K562 (cell line): ENCODE results near the gene FN1. TPM values are rescaled to one million over a fixed set of nuclear protein-coding genes. Genes with fewer than 3 reads are reported as not detected.
A peak's percentile ranks its signal among the peaks of the same experiment; 100 is the strongest.

Experiments
- ATAC-seq: fragments of 200-7000 bp; cut with Tn5 transposase; 3 replicates; pipeline ENCODE4 v1.9.1; 2020; ENCODE audit warnings: moderate library complexity
- BruUV-seq: library from RNA; stranded (reverse); fragments of 400-500 nt; replicated peaks from 2 replicates; lab custom pipeline; 2021; lab: Mats Ljungman, UMichigan
- CTCF ChIA-PET: fragments of 300-600 bp; formaldehyde crosslinking; extraction: SDS; loops from one replicate; lab custom pipeline; 2021; ENCODE audit warnings: low intra/inter-chr PET ratio; lab: Yijun Ruan, JAX
- POLR2A ChIA-PET: fragments of 300-600, 350-650 bp; sonication (Branson Sonifier 250); formaldehyde crosslinking; extraction: SDS; loops from one replicate; lab custom pipeline; 2021; ENCODE audit warnings: antibody characterized with exemption, inconsistent platforms; lab: Yijun Ruan, JAX
- DNase-seq, 4 experiments: peaks; one replicate each; pipeline versions ENCODE4 v3.0.0 to v3.0.0-alpha.2; 2011 to 2018; ENCODE audit warnings: low spot score in 3 of 4, mixed read lengths in 3 of 4; ENCODE audit errors: extremely low read depth in 1 of 4
- FAIRE-seq: peaks from 2 replicates; lab custom pipeline; 2011; peaks lifted over from hg19 to GRCh38; lab: Jason Lieb, UNC
- H2AFZ ChIP-seq: 2 replicates; pipeline ENCODE4 v1.6.0; 2011; ENCODE audit warnings: low read depth, low read length, control low read depth, inconsistent platforms
- H3K27ac ChIP-seq: fragments of 200-600 bp; 3 replicates; pipeline ENCODE4 v1.8.0; 2011; ENCODE audit warnings: low read depth, mild to moderate bottlenecking, control low read depth, inconsistent platforms, low read length, moderate library complexity, mixed read lengths; ENCODE audit errors: extremely low read depth
- H3K27me3 ChIP-seq, 2 experiments: fragments of 300-600 bp in 1 of 2; 2 replicates in 1 of 2; 3 replicates in 1 of 2; pipeline versions ENCODE4 v1.6.0 to v1.8.0; 2011; ENCODE audit warnings: inconsistent platforms in 2 of 2, low read length in 2 of 2, mild to moderate bottlenecking in 1 of 2, mixed read lengths in 1 of 2, moderate library complexity in 1 of 2; ENCODE audit not compliant: control insufficient read depth in 2 of 2, insufficient read depth in 2 of 2
- H3K36me3 ChIP-seq: fragments of 300-600 bp; 3 replicates; pipeline ENCODE4 v1.8.0; 2011; ENCODE audit warnings: mild to moderate bottlenecking, low read length, inconsistent platforms; ENCODE audit not compliant: control insufficient read depth, insufficient read depth
- H3K4me1 ChIP-seq, 2 experiments: fragments of 200-600 bp in 1 of 2; replicated peaks in 1 of 2; 2 replicates in 1 of 2; 3 replicates in 1 of 2; pipeline versions ENCODE4 v1.5.1 to v1.8.0; 2011; ENCODE audit warnings: inconsistent platforms in 2 of 2, low read length in 2 of 2, mild to moderate bottlenecking in 1 of 2, mixed read lengths in 1 of 2, moderate library complexity in 1 of 2; ENCODE audit not compliant: control insufficient read depth in 2 of 2, insufficient read depth in 2 of 2
- H3K4me2 ChIP-seq: 2 replicates; pipeline ENCODE4 v1.6.1; 2011; ENCODE audit warnings: low read length, control low read depth, inconsistent platforms, mixed read lengths; ENCODE audit not compliant: insufficient read depth
- H3K4me3 ChIP-seq: fragments of 200-600 bp; sonication (generic), shearing (Covaris generic); 2 replicates; pipeline ENCODE4 v1.5.1; 2016; ENCODE audit warnings: control low read depth, inconsistent platforms
- H3K79me2 ChIP-seq: fragments of 200-600 bp; 3 replicates; pipeline ENCODE4 v1.8.0; 2011; ENCODE audit warnings: low read length, inconsistent platforms; ENCODE audit not compliant: control insufficient read depth, insufficient read depth
- H3K9ac ChIP-seq, 2 experiments: 2 replicates each; pipeline versions ENCODE4 v1.6.0 to v1.6.1; 2011; ENCODE audit warnings: low read depth in 2 of 2, low read length in 2 of 2, control low read depth in 1 of 2, inconsistent platforms in 1 of 2, mild to moderate bottlenecking in 1 of 2, mixed read lengths in 1 of 2; ENCODE audit not compliant: insufficient read depth in 1 of 2
- H3K9me1 ChIP-seq: one replicate; pipeline ENCODE4 v1.6.0; 2011; ENCODE audit warnings: inconsistent platforms, mild to moderate bottlenecking, low read length, moderate library complexity; ENCODE audit not compliant: control insufficient read depth, insufficient read depth
- H3K9me3 ChIP-seq: replicated peaks from 2 replicates; pipeline ENCODE4 v1.5.1; 2011; ENCODE audit warnings: low read depth, low read length, inconsistent platforms; ENCODE audit not compliant: control insufficient read depth, insufficient read depth
- H4K20me1 ChIP-seq: replicated peaks from 2 replicates; pipeline ENCODE4 v1.6.1; 2011; ENCODE audit warnings: low read length, inconsistent platforms, mixed read lengths; ENCODE audit not compliant: control insufficient read depth, insufficient read depth
- DIDO1 ChIP-seq: fragments of 450-650 bp; IDR thresholded peaks from 2 replicates; pipeline ENCODE4 v1.6.1; 2016; ENCODE audit warnings: low read depth, missing biosample characterization, missing genetic modification characterization
- FOXP1 ChIP-seq: sonication (generic); formaldehyde crosslinking; IDR thresholded peaks from 2 replicates; pipeline ENCODE4 v1.8.0; 2022; ENCODE audit warnings: mild to moderate bottlenecking, missing genetic modification reagents
- GABPA ChIP-seq: fragments of 200-800 bp; sonication (Bioruptor generic); conservative IDR thresholded peaks from 2 replicates; pipeline ENCODE4 v1.6.1; 2016; ENCODE audit warnings: low read depth, missing genetic modification characterization, missing compliant biosample characterization
- HNRNPH1 ChIP-seq: fragments of 200-400 bp; formaldehyde crosslinking; optimal IDR thresholded peaks from 2 replicates; pipeline ENCODE3; 2017; ENCODE audit warnings: low read depth, mild to moderate bottlenecking, low read length, moderate library complexity
- NCOA6 ChIP-seq: fragments of 450-650 bp; IDR thresholded peaks from 2 replicates; pipeline ENCODE4 v1.6.1; 2017; ENCODE audit warnings: mild to moderate bottlenecking
- NELFE ChIP-seq: IDR thresholded peaks from 2 replicates; pipeline ENCODE4 v1.6.1; 2011; ENCODE audit warnings: mild to moderate bottlenecking; ENCODE audit not compliant: insufficient read depth, insufficient read length
- POLR2H ChIP-seq: IDR thresholded peaks from 2 replicates; pipeline ENCODE4 v1.6.1; 2016; ENCODE audit warnings: missing genetic modification characterization, low read depth, mild to moderate bottlenecking, control low read depth, missing compliant biosample characterization, moderate library complexity
- RHOXF2B ChIP-seq: fragments of 250-450 bp; sonication (Bioruptor Pico); conservative IDR thresholded peaks from 2 replicates; pipeline ENCODE4 v1.5.1; 2021
- SMAD4 ChIP-seq: fragments of 250-450 bp; sonication (Bioruptor Pico); conservative IDR thresholded peaks from 2 replicates; pipeline ENCODE4 v1.8.0; 2021; ENCODE audit warnings: inconsistent platforms, mild to moderate bottlenecking, moderate library complexity
- XRCC3 ChIP-seq: fragments of 450-650 bp; IDR thresholded peaks from 2 replicates; pipeline ENCODE4 v1.6.1; 2017; ENCODE audit warnings: mild to moderate bottlenecking, moderate library complexity
- XRCC4 ChIP-seq: IDR thresholded peaks from one replicate; pipeline ENCODE4 v1.6.1; 2011; ENCODE audit not compliant: insufficient read depth, insufficient read length; ENCODE audit errors: extremely low read depth
- ZNF184 ChIP-seq: sonication (generic); formaldehyde crosslinking; IDR thresholded peaks from 2 replicates; pipeline ENCODE4 v1.5.0; 2020; ENCODE audit warnings: missing genetic modification reagents
- ZNF3 ChIP-seq: fragments of 250-450 bp; sonication (Bioruptor Pico); IDR thresholded peaks from 2 replicates; pipeline ENCODE4 v1.5.0; 2021; ENCODE audit warnings: mild to moderate bottlenecking, moderate library complexity
- ZNF507 ChIP-seq: conservative IDR thresholded peaks from 2 replicates; pipeline ENCODE4 v1.6.1; 2017; ENCODE audit warnings: missing genetic modification characterization, missing compliant biosample characterization
- ZNF57 ChIP-seq: fragments of 450-650 bp; formaldehyde crosslinking; IDR thresholded peaks from 2 replicates; pipeline ENCODE4 v1.4.0; 2020; ENCODE audit warnings: mild to moderate bottlenecking, moderate library complexity
- WGBS: fragments of 100-300 bp; shearing (Covaris generic); methylation state at CpG from one replicate; pipeline ENCODE4 v1.1.6; 2016; ENCODE audit warnings: low coverage, mixed read lengths; ENCODE audit not compliant: insufficient coverage; ENCODE audit errors: missing lambda C conversion rate; 5-methylcytosine and 5-hydroxymethylcytosine counted together
- in situ Hi-C: fragments of 300-500 bp; cut with MboI; formaldehyde crosslinking; loops from 4 replicates; pipeline ENCODE4 v1.15.0; 2018; ENCODE audit warnings: inconsistent platforms, mixed read lengths
- intact Hi-C: fragments of 100-400 bp; cut with micrococcal nuclease; formaldehyde crosslinking; loops from 2 replicates; pipeline ENCODE4 v1.14.2; 2022
- polyA plus RNA-seq, 8 experiments: library from polyadenylated mRNA; depleted of rRNA in 4 of 8; stranded (reverse) in 5 of 8; unstranded in 3 of 8; fragments of >200 nt; fragmentation: Nextera tagmentation in 2 of 8; fragmentation: Illumina TruSeq in 1 of 8; extraction: Ambion mirVana in 2 of 8; extraction: Trizol in 1 of 8; gene quantifications; 2 replicates each; pipeline versions ENCODE4 v1.2.1 to v1.2.3, GENCODE V29; 2011 to 2014; ENCODE audit warnings: inconsistent platforms in 1 of 8, missing spikeins in 1 of 8
- total RNA-seq, 7 experiments: library from RNA; depleted of rRNA in 6 of 7; stranded (reverse); fragments of >200 nt in 6 of 7; fragmentation: Illumina TruSeq in 2 of 7; extraction: Trizol in 2 of 7; gene quantifications; 2 replicates each; pipeline versions ENCODE4 v1.2.1 to v1.2.3, GENCODE V29; 2011 to 2021; ENCODE audit warnings: low replicate concordance in 1 of 7
- TF ChIP-seq, protein P1 (sequence below): fragments of 150-350 bp; conservative IDR thresholded peaks from 2 replicates; pipeline ENCODE4 v1.6.1; 2014; ENCODE audit warnings: low read length
- TF ChIP-seq, protein P2 (sequence below): fragments of 250-450 bp; sonication (Bioruptor Pico); IDR thresholded peaks from 2 replicates; pipeline ENCODE4 v1.5.0; 2021; ENCODE audit warnings: mild to moderate bottlenecking, borderline replicate concordance

The FN1 gene
- total and polyA plus RNA-seq, 9 of the 15 experiments (the other 6 are each of a cell fraction or from before 2014, with no cell fraction given) = 7.4 to 19.1 (median 11.2) TPM

- TF ChIP-seq SMAD4 (CRISPR knock-in tag) = no peak
- TF ChIP-seq XRCC3 = no peak
- TF ChIP-seq NELFE = no peak
- no peak for TF ChIP-seq FOXP1 (CRISPR knock-in tag)
- TF ChIP-seq NCOA6 = no peak
- TF ChIP-seq, all 486 proteins: peak for 0
Observed at GRCh38 chr2:215347878-215348277, 88.0 kb downstream of the FN1 start (continued).

GRCh38 chr2:215338883-215339679 lies 96.8 kb downstream of the FN1 start:
- intact Hi-C loops (no loop called here), in situ Hi-C loops (no loop called here)
- H3K27me3 ChIP-seq = no peaks in the 10 kb centered on the region
- 87% methylated on average over 7 of the region's 7 CpGs for WGBS
- BruUV-seq = no TSS peak
- no peak overlapping the region for H2AFZ ChIP-seq
- ChIA-PET POLR2A (interaction anchor here (1.6 to 2.0 kb wide), 2 partner anchors 20 to 27 kb away, joined by 5 read pairs; partner anchors contain the start of gene ATIC), CTCF (no interaction called here)
- FAIRE-seq (peak; percentile 11), DNase-seq (no peak), ATAC-seq (no peak)
- H3K79me2 ChIP-seq = peaks cover 30% of the 10 kb centered on the region
- no peaks in the 10 kb centered on the region for H3K4me1 ChIP-seq
- no peaks in the 10 kb centered on the region for H3K9me3 ChIP-seq
- H3K36me3 ChIP-seq = peaks cover 93% of the 10 kb centered on the region
- H4K20me1 ChIP-seq = no peaks in the 10 kb centered on the region
- H3K4me3 ChIP-seq = no peak overlapping the region
- H3K27ac ChIP-seq = no peak overlapping the region
- no peaks in the 10 kb centered on the region for H3K9me1 ChIP-seq
- no peak overlapping the region; a peak in 1 of 4 replicates for H3K9ac ChIP-seq
- H3K4me2 ChIP-seq = no peak overlapping the region
- no peak for TF ChIP-seq XRCC4
- TF ChIP-seq DIDO1 (tag) = no peak
- no peak for TF ChIP-seq ZNF57 (CRISPR knock-in tag)
- TF ChIP-seq ZNF507 (tag) = no peak
- no peak for TF ChIP-seq RHOXF2B (CRISPR knock-in tag)
- TF ChIP-seq ZNF3 = no peak
- no peak for TF ChIP-seq HNRNPH1
- TF ChIP-seq, protein P1, sequence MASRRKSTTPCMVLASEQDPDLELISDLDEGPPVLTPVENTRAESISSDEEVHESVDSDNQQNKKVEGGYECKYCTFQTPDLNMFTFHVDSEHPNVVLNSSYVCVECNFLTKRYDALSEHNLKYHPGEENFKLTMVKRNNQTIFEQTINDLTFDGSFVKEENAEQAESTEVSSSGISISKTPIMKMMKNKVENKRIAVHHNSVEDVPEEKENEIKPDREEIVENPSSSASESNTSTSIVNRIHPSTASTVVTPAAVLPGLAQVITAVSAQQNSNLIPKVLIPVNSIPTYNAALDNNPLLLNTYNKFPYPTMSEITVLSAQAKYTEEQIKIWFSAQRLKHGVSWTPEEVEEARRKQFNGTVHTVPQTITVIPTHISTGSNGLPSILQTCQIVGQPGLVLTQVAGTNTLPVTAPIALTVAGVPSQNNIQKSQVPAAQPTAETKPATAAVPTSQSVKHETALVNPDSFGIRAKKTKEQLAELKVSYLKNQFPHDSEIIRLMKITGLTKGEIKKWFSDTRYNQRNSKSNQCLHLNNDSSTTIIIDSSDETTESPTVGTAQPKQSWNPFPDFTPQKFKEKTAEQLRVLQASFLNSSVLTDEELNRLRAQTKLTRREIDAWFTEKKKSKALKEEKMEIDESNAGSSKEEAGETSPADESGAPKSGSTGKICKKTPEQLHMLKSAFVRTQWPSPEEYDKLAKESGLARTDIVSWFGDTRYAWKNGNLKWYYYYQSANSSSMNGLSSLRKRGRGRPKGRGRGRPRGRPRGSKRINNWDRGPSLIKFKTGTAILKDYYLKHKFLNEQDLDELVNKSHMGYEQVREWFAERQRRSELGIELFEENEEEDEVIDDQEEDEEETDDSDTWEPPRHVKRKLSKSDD = no peak
- TF ChIP-seq, protein P2, sequence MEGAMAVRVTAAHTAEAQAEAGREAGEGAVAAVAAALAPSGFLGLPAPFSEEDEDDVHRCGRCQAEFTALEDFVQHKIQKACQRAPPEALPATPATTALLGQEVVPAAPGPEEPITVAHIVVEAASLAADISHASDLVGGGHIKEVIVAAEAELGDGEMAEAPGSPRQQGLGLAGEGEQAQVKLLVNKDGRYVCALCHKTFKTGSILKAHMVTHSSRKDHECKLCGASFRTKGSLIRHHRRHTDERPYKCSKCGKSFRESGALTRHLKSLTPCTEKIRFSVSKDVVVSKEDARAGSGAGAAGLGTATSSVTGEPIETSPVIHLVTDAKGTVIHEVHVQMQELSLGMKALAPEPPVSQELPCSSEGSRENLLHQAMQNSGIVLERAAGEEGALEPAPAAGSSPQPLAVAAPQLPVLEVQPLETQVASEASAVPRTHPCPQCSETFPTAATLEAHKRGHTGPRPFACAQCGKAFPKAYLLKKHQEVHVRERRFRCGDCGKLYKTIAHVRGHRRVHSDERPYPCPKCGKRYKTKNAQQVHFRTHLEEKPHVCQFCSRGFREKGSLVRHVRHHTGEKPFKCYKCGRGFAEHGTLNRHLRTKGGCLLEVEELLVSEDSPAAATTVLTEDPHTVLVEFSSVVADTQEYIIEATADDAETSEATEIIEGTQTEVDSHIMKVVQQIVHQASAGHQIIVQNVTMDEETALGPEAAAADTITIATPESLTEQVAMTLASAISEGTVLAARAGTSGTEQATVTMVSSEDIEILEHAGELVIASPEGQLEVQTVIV (CRISPR knock-in tag) = no peak
- no peak for TF ChIP-seq POLR2H (tag)
- no peak for TF ChIP-seq ZNF184 (CRISPR knock-in tag)
- no peak for TF ChIP-seq GABPA (tag)
